ENCODE data around the gene SLC25A36.

SLC25A36 gene

GRCh38 chr3:140913728-140914127 is 27.9 kb upstream of the SLC25A36 start:
- peaks cover 53% of the 10 kb centered on the region for H3K27me3 Mint-ChIP-seq (ENCODE audit: low read depth, poor library complexity)
- H3K9me3 Mint-ChIP-seq, result no peaks in the 10 kb centered on the region
- H3K36me3 Mint-ChIP-seq (ENCODE audit: low read depth), result no peaks in the 10 kb centered on the region
- peak overlapping the region; percentile 61 for H3K27ac Mint-ChIP-seq
- TF ChIP-seq, protein P1, sequence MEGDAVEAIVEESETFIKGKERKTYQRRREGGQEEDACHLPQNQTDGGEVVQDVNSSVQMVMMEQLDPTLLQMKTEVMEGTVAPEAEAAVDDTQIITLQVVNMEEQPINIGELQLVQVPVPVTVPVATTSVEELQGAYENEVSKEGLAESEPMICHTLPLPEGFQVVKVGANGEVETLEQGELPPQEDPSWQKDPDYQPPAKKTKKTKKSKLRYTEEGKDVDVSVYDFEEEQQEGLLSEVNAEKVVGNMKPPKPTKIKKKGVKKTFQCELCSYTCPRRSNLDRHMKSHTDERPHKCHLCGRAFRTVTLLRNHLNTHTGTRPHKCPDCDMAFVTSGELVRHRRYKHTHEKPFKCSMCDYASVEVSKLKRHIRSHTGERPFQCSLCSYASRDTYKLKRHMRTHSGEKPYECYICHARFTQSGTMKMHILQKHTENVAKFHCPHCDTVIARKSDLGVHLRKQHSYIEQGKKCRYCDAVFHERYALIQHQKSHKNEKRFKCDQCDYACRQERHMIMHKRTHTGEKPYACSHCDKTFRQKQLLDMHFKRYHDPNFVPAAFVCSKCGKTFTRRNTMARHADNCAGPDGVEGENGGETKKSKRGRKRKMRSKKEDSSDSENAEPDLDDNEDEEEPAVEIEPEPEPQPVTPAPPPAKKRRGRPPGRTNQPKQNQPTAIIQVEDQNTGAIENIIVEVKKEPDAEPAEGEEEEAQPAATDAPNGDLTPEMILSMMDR (IDR thresholded peaks at IDR 0.05), result no peak
- H3K4me1 Mint-ChIP-seq, result peaks cover 12% of the 10 kb centered on the region
- H3K4me3 Mint-ChIP-seq, result no peak overlapping the region
- no peak for DNase-seq

DNA sequence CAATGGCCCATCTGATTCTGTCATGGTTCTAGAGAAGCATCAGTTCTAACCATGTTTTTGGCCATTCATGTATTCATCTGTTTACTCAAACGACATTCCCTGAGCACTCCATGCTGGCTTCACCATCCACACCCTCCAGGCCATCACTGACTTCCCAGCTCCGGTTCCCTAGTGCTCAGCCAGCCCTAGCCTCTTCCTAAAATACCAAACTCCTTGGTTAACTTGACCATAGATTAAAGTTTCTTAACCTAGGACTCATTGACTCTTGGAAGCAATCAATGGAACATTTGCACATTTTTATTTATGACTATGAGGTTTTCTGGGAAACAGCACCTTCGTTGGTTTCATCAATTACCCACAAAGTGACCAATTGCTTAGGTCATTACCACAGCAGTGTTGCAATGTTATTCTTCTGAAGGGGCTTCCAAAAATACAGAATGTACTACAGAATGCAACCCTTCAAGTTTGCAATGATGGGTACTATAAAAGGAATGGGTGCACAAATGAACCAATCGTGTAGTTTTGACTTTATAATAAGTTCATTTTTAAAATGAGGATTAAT is 27.2 kb upstream of the SLC25A36 start:
- TF ChIP-seq, protein P1 (IDR thresholded peaks at IDR 0.05), result no peak
- no peak overlapping the region for H3K4me3 Mint-ChIP-seq

DNA sequence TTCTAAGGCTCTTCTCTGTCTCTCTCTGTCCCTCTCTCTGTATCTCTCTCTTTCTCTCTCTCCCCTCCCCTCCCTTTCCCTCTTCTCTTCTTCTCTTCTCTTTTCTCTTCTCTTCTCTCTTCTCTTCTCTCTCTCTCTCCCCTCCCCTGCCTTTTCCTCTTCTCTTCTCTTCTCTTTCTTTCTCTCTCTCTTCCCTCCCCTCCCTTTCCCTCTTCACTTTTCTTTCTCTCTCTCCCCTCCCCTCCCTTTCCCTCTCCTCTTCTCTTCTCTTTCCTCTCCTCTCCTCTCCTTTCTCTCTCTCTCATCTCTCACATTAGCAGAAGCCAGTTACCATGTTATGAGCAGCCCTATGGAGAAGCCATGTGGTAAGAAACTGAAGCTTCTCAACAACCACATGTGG is 25.0 kb upstream of the SLC25A36 start:
- no peak overlapping the region for H3K27ac Mint-ChIP-seq
- no peaks in the 10 kb centered on the region for H3K9me3 Mint-ChIP-seq
- no peaks in the 10 kb centered on the region for H3K36me3 Mint-ChIP-seq (ENCODE audit: low read depth)
- DNase-seq, result no peak
- TF ChIP-seq, protein P1 (IDR thresholded peaks at IDR 0.05), result no peak
- peaks cover 3% of the 10 kb centered on the region for H3K4me1 Mint-ChIP-seq
- no peak overlapping the region for H3K4me3 Mint-ChIP-seq
- H3K27me3 Mint-ChIP-seq (ENCODE audit: low read depth, poor library complexity), result peaks cover 68% of the 10 kb centered on the region

More for the DNA sequence above, 27.2 kb upstream of the SLC25A36 start:
- no peak for DNase-seq
- H3K36me3 Mint-ChIP-seq (ENCODE audit: low read depth), result no peaks in the 10 kb centered on the region
- H3K4me1 Mint-ChIP-seq, result peaks cover 12% of the 10 kb centered on the region
- no peak overlapping the region for H3K27ac Mint-ChIP-seq
- H3K27me3 Mint-ChIP-seq (ENCODE audit: low read depth, poor library complexity), result peaks cover 59% of the 10 kb centered on the region
- no peaks in the 10 kb centered on the region for H3K9me3 Mint-ChIP-seq

DNA sequence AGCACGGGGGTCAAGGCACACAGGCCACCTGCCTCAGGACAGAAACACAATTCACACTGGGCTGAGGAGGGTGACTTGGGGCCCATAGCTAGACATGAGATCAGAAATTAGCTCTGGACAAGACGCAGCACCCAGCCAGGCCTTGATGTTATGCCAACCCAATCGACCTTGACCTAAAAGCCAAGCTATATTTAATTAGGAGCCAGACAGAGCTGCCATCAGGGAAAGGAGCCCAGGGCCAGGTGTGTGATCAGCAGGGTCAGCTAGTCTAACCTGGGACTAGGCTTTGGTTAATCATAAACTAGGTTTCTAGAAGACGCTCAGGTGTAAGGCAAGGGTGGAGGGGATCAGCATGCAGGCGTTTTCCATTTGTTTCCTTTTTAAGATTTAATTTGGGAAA is 23.9 kb upstream of the SLC25A36 start:
- no peak overlapping the region for H3K4me3 Mint-ChIP-seq
- H3K27ac Mint-ChIP-seq, result no peak overlapping the region
- H3K4me1 Mint-ChIP-seq, result no peaks in the 10 kb centered on the region
- no peaks in the 10 kb centered on the region for H3K36me3 Mint-ChIP-seq (ENCODE audit: low read depth)
- TF ChIP-seq, protein P1 (IDR thresholded peaks at IDR 0.05), result no peak
- peaks cover 64% of the 10 kb centered on the region for H3K27me3 Mint-ChIP-seq (ENCODE audit: low read depth, poor library complexity)
- DNase-seq, result no peak
- H3K9me3 Mint-ChIP-seq, result no peaks in the 10 kb centered on the region

DNA sequence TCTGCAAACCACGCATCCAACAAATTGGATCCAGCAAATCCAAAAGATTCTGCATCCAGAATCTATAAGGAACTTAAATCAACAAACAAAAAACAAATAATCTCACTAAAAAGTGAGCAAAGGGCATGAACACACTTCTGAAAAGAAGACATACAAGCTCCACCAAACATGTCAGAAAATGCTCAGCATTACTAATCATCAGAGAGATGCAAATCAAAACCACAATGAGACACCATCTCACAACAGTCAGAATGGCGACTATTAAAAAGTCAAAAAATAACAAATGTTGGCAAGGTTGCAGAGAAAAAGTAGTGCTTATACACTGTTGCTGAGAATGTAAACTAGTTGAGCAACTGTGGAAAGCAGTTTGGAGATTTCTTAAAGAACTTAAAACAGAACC is 21.6 kb upstream of the SLC25A36 start:
- H3K36me3 Mint-ChIP-seq (ENCODE audit: low read depth), result no peaks in the 10 kb centered on the region
- no peak for DNase-seq
- TF ChIP-seq, protein P1 (IDR thresholded peaks at IDR 0.05), result no peak
- H3K4me1 Mint-ChIP-seq, result no peaks in the 10 kb centered on the region
- H3K27me3 Mint-ChIP-seq (ENCODE audit: low read depth, poor library complexity), result peaks cover 49% of the 10 kb centered on the region
- H3K9me3 Mint-ChIP-seq, result no peaks in the 10 kb centered on the region
- H3K27ac Mint-ChIP-seq, result no peak overlapping the region
- no peak overlapping the region for H3K4me3 Mint-ChIP-seq

DNA sequence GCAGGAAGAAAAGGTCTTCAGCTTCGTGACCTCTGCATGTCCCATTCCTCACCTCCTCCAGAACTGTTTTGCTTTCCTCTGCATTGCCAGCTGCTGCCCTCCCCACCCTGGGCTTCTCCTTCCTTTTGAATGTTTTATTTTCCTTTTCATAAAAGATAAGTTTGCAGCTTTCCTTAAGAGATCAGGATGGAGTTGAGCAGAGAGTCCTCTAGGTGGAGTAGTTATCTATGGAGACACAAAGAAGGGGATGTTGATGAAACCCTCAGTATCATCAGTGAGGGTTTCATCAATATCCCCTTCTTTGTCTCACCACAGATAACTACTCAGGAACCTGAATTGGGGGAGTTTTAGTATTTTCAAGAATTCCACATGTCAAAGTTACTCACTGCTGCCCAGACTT is 19.0 kb upstream of the SLC25A36 start:
- Mint-ChIP-seq H3K36me3 (ENCODE audit: low read depth) (no peaks in the 10 kb centered on the region), H3K9me3 (no peaks in the 10 kb centered on the region), H3K4me1 (no peaks in the 10 kb centered on the region), H3K27ac (no peak overlapping the region), H3K27me3 (ENCODE audit: low read depth, poor library complexity) (peaks cover 32% of the 10 kb centered on the region), H3K4me3 (no peak overlapping the region)
- no peak for DNase-seq
- TF ChIP-seq, protein P1 (IDR thresholded peaks at IDR 0.05), result peak; percentile 36

Data from nephron progenitor cell (in vitro differentiated cells).